Gastrocnemius medialis (tissue), 4 donors: ENCODE results near the gene IQCC. TPM values are rescaled to one million over a fixed set of nuclear protein-coding genes. Genes with fewer than 3 reads are reported as not detected.

ENCODE experiments used
- ATAC-seq, 2 donors: fragments of 150-250 bp; one replicate each; pipeline ENCODE4 v1.9.1; 2016
- DNase-seq, 2 donors: peaks; one replicate each; pipeline ENCODE4 v3.0.0-alpha.2; 2019
- H3K27ac ChIP-seq, 4 donors: fragments of 200-600 bp; sonication (generic); 1 replicate in 1 of 4; 2 replicates in 3 of 4; pipeline ENCODE4 v1.5.1; 2016 to 2018; ENCODE audit warnings: mild to moderate bottlenecking in 2 of 4, moderate library complexity in 1 of 4
- H3K27me3 ChIP-seq, 3 donors: fragments of 200-600 bp; sonication (generic) in 2 of 3; 1 replicate in 1 of 3; 2 replicates in 2 of 3; pipeline versions ENCODE4 v1.5.1 to v1.6.0; 2016 to 2019; ENCODE audit warnings: mild to moderate bottlenecking in 1 of 3, moderate library complexity in 1 of 3
- H3K36me3 ChIP-seq, 2 donors: fragments of 200-600 bp; sonication (generic) in 1 of 2; one replicate each; pipeline ENCODE4 v1.5.1; 2017 to 2018
- H3K4me1 ChIP-seq, 2 donors: fragments of 200-600 bp; sonication (generic) in 1 of 2; one replicate each; pipeline ENCODE4 v1.5.1; 2016 to 2017; ENCODE audit warnings: mild to moderate bottlenecking in 2 of 2
- H3K4me3 ChIP-seq, 4 donors: fragments of 200-600 bp; sonication (generic) in 3 of 4; 1 replicate in 1 of 4; 2 replicates in 3 of 4; pipeline ENCODE4 v1.5.1; 2016 to 2019; ENCODE audit warnings: mild to moderate bottlenecking in 2 of 4
- H3K9me3 ChIP-seq, 3 donors: fragments of 200-600 bp; sonication (generic) in 2 of 3; 1 replicate in 1 of 3; 2 replicates in 2 of 3; pipeline ENCODE4 v1.5.1; 2016 to 2019
- POLR2A ChIP-seq, 2 donors: fragments of 450-650 bp; IDR thresholded peaks; one replicate each; pipeline ENCODE4 v1.6.1; 2017; ENCODE audit warnings: antibody characterized with exemption in 2 of 2, mild to moderate bottlenecking in 2 of 2, moderate library complexity in 2 of 2
- in situ Hi-C, 4 donors: fragments of 200-750 bp; cut with MboI; loops; one replicate each; pipeline versions ENCODE4 v1.15.0 to v1.8.0; 2017; ENCODE audit warnings: low sequenced_read_pairs in 4 of 4
- intact Hi-C: fragments of 100-400 bp; cut with DNase I; formaldehyde crosslinking; loops from one replicate; pipeline ENCODE4 v1.15.1; 2023; ENCODE audit warnings: low total_unique reads
- total RNA-seq, 4 donors: library from RNA; depleted of rRNA; stranded (reverse); fragments of >200 nt; gene quantifications; one replicate each; pipeline versions ENCODE4 v1.1.0 to v1.2.3, GENCODE V29; 2016
- TF ChIP-seq, protein P1 (sequence below), 5 experiments: fragments of 450-650 bp in 3 of 5; fragments of 200-600 bp in 2 of 5; sonication (generic) in 2 of 5; IDR thresholded peaks in 4 of 5; conservative IDR thresholded peaks in 1 of 5; 1 replicate in 4 of 5; 2 replicates in 1 of 5; pipeline ENCODE4 v1.5.1; 2016 to 2019; ENCODE audit warnings: antibody characterized with exemption in 5 of 5, mild to moderate bottlenecking in 3 of 5, moderate library complexity in 3 of 5

Gene IQCC
- total RNA-seq, 4 donors from 2014 or later, result 0.49 to 0.93 (median 0.83) TPM

DNA sequence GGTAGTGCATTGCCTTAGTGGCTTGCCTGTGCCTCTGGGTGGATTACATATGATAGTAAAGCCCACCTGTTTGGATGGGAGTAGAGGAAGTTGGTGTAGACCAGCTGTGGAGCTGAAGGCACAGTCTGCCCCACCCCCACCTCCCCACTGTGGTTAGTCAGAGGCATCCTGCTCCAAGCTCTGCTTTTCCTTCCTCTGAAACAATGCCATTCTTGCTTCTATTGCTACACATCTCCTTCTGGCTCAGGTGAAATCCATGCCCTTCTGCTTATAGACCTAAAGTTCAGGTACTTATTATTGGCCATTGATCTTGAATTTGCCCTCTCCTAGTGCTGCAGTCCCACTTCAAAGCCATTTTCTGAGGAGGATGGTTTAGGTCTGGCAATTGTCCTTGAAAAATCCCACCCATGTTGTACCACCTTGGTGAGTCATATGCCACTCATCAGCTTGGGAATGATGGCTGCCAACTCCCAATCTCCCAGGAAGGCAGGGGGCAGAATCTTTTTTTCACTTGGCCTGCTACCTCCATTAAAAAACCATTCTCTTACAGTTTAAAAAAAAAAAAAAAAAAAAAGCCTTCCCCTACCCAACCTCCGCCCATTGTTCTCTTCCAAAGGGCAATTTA is 32.7 kb upstream of the IQCC start:
- intact Hi-C loops (no loop called here), in situ Hi-C loops (no loop called here)
- Histone ChIP-seq H3K4me3 (no peak overlapping the region), H3K9me3 (no peaks in the 10 kb centered on the region), H3K27me3 (no peaks in the 10 kb centered on the region), H3K4me1 (no peaks in the 10 kb centered on the region), H3K36me3 (peaks cover 0 to 64% of the 10 kb centered on the region in 2 donors), H3K27ac (no peak overlapping the region)
- DNase-seq (peak in 1 of 2 donors; percentile 4), ATAC-seq (no peak)
- TF ChIP-seq, protein P1, sequence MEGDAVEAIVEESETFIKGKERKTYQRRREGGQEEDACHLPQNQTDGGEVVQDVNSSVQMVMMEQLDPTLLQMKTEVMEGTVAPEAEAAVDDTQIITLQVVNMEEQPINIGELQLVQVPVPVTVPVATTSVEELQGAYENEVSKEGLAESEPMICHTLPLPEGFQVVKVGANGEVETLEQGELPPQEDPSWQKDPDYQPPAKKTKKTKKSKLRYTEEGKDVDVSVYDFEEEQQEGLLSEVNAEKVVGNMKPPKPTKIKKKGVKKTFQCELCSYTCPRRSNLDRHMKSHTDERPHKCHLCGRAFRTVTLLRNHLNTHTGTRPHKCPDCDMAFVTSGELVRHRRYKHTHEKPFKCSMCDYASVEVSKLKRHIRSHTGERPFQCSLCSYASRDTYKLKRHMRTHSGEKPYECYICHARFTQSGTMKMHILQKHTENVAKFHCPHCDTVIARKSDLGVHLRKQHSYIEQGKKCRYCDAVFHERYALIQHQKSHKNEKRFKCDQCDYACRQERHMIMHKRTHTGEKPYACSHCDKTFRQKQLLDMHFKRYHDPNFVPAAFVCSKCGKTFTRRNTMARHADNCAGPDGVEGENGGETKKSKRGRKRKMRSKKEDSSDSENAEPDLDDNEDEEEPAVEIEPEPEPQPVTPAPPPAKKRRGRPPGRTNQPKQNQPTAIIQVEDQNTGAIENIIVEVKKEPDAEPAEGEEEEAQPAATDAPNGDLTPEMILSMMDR (IDR thresholded peaks at IDR 0.05 in 4 of 5, conservative IDR thresholded peaks at IDR 0.05 in 1 of 5), result no peak
- no peak for TF ChIP-seq POLR2A (IDR thresholded peaks at IDR 0.05)

DNA sequence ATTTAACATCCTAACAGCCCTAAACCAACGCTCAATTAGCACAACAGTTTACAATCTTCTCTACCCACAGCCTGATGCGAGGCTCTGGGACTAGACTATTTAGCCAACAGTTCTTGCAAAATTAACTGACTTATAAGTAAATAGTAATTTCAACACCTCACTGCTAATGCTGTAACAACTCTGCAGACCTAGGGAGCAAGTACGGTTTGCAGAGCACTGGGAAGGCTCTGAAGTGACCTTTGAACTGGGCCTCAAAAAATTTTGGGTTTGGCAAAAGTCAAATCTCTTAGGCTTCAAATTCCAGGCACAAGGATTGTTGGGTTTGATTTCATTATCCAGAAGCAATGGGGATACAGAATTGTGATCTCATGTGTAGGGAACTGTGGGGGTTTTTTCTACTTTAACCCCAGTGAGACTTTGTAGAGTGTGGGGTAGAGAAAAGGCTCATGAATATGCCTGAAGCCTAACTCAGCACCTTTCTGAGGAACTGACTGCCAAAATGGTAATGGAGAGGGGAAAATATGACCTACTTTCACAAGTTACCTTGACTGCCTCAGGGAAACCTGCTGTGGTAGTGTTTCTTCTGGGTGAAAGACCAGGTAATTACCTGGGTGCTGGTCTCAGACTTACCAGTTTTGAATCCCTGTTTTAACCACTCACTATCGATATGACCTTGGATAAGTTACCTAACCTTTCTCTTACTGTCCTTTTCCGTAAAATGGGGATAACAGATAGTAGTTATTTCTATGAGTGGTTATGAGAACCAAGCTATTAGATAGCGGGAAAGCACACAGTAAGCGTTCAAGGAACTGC is 26.9 kb upstream of the IQCC start:
- TF ChIP-seq, protein P1 (IDR thresholded peaks at IDR 0.05 in 4 of 5, conservative IDR thresholded peaks at IDR 0.05 in 1 of 5), result no peak
- TF ChIP-seq POLR2A (IDR thresholded peaks at IDR 0.05), result no peak
- H3K4me3 ChIP-seq, result peak overlapping the region; percentile 69 to 84 (median 76)
- H3K27ac ChIP-seq, result peak overlapping the region; percentile 92 to 98 (median 94)
- ATAC-seq (no peak), DNase-seq (peak in 1 of 2 donors; percentile 5)
- intact Hi-C loops (loop anchor here (2.0 to 5.0 kb wide), 2 partner anchors 22 to 71 kb away; partner anchors contain the start of genes CCDC28B and KPNA6), in situ Hi-C loops (no loop called here)
- peaks cover 26 to 30% of the 10 kb centered on the region in 2 donors for H3K4me1 ChIP-seq
- H3K27me3 ChIP-seq, result no peaks in the 10 kb centered on the region
- peaks cover 0 to 28% of the 10 kb centered on the region in 2 donors for H3K36me3 ChIP-seq
- no peaks in the 10 kb centered on the region for H3K9me3 ChIP-seq

DNA sequence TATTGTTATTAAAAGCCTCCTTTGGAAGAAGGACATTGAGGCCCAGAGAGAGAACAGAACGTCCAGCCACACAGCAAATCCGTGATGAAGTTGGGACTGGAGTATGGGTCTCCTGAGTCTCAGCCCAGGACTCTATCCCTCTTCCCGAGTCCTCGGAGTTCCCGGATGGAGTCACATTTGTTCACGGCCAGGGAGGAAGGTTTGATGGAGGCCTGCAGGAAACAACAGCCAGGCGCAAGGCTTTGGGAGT is 26.4 kb upstream of the IQCC start:
- no peaks in the 10 kb centered on the region for H3K27me3 ChIP-seq
- ATAC-seq, result peak; percentile 8 to 40
- peak overlapping the region; percentile 92 to 98 (median 94) for H3K27ac ChIP-seq
- TF ChIP-seq, protein P1 (IDR thresholded peaks at IDR 0.05 in 4 of 5, conservative IDR thresholded peaks at IDR 0.05 in 1 of 5), result no peak
- peaks cover 0 to 31% of the 10 kb centered on the region in 2 donors for H3K36me3 ChIP-seq
- H3K4me1 ChIP-seq, result peaks cover 28 to 35% of the 10 kb centered on the region in 2 donors
- no peak for DNase-seq
- intact Hi-C loops, result loop anchor here (2.0 to 5.0 kb wide), 2 partner anchors 22 to 72 kb away; partner anchors contain the start of genes CCDC28B and KPNA6
- H3K4me3 ChIP-seq, result peak overlapping the region; percentile 69 to 84 (median 76)
- in situ Hi-C loops, result no loop called here
- no peaks in the 10 kb centered on the region for H3K9me3 ChIP-seq

- no peaks in the 10 kb centered on the region for H3K9me3 ChIP-seq
- in situ Hi-C loops, result no loop called here
- ATAC-seq (peak; percentile 88 to 91), DNase-seq (peak; percentile 90 to 92)
- TF ChIP-seq, protein P1 (IDR thresholded peaks at IDR 0.05 in 4 of 5, conservative IDR thresholded peaks at IDR 0.05 in 1 of 5), result peak in 2 of 5 experiments; percentile 15 to 39
- peak; percentile 72 to 75 for TF ChIP-seq POLR2A (IDR thresholded peaks at IDR 0.05)
- H3K4me3 ChIP-seq, result peak within 1 kb of the TSS; percentile 69 to 84 (median 76)
- peaks cover 33 to 40% of the 10 kb centered on the region in 2 donors for H3K4me1 ChIP-seq
- H3K27ac ChIP-seq, result peak within 1 kb of the TSS; percentile 92 to 98 (median 94)
- intact Hi-C loops, result loop anchor here (2.0 to 5.0 kb wide), 2 partner anchors 21 to 72 kb away; partner anchors contain the start of genes CCDC28B and KPNA6
- no peaks in the 10 kb centered on the region for H3K27me3 ChIP-seq
- H3K36me3 ChIP-seq, result peaks cover 0 to 33% of the 10 kb centered on the region in 2 donors
These were observed 25.9 kb upstream of the IQCC start, which contains the start of gene TXLNA for GRCh38 chr1:32179443-32180185. TXLNA (plus strand) TSS chr1:32179675; CDS start chr1:32180346, 671 bp downstream.
